Choroid plexus epithelial cell (primary cell): ENCODE measurements around the gene CCDC116.

Experiments used
- DNase-seq: peaks from one replicate; pipeline ENCODE4 v3.0.0-alpha.2; 2010; ENCODE audit warnings: low read depth
- H3K4me3 ChIP-seq: 2 replicates; pipeline ENCODE4 v1.5.1; 2011; ENCODE audit warnings: low read depth, mild to moderate bottlenecking, control low read depth, low read length, moderate library complexity
- CTCF ChIP-seq: conservative IDR thresholded peaks from 2 replicates; pipeline ENCODE4 v1.5.1; 2011; ENCODE audit warnings: low read depth, mild to moderate bottlenecking, control low read depth, inconsistent platforms, low read length, moderate library complexity

The CCDC116 gene, protein sequence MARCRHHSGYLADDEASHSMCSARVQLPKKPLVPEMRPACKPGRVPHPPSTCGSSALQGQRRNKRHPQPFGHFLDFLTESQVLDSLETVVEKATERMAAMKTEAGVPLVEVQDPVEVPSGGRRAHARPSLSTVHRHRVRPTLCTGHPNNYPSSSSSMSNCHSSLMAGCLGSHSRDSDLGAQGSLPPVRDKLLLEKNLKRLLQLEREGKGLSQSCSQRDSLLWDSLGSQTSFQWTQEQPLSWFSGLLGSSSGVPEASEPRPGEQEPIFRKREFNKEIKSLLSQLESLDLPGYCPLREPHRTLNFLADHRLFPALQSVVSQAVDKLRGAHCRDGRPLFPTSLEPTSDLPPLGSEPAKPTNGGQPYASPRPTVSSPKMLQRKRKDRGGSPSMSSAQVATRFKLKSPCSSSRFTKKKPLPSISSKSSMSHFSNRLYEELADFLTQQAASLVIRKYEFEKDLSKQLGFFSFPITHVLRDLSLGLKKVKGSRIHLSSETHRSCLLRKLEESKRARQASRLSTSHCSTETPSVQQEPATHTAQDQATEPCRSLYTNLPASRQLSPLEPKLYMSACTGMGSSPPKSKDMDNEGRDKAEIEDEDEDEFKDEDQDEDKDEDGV

DNA sequence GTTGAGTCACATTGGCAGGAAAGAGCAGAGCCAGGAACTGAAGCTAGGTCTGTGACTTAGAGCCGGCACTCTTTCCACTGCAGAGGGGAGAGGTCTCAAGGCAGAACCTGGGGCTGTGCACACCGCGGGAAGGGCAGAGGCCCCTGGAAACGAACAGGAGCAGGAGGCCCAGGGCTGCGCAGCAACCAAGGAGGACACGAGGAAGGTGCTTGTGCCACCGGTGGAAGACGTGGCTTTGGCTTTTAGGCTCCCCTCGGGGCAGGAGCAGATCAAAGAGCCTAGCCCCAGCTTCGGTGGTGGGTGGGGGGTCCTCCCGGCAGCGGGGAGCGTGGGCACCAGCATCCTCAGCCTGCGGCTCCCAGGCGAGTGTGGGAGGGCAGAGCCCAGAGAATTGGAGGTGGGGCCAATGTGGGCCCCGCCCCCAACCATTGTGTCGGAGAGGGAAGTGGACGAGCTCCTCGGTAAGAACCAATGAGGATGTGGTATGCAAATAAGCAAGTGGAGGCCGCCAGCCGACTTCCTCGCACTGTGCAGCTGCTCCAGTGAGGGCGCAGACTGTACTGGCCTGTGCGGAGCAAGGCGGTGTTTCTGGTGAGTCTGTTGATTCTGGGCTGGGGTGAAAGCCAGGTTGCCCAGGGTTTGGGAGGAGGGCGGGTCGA is at the start of gene CCDC116:
CCDC116 (plus strand) TSS at position 524 of the 659 bp plus-strand sequence. CDS start 422 bp downstream, outside the sequence.
- TF ChIP-seq CTCF: no peak
- no peak within 1 kb of the TSS for H3K4me3 ChIP-seq
- DNase-seq: no peak

GRCh38 chr22:21582801-21583740 is 49.5 kb upstream of the CCDC116 start:
- no peak overlapping the region for H3K4me3 ChIP-seq
- no peak for TF ChIP-seq CTCF
- DNase-seq: no peak

GRCh38 chr22:21585389-21585788 is 47.2 kb upstream of the CCDC116 start:
- TF ChIP-seq CTCF: no peak
- no peak overlapping the region for H3K4me3 ChIP-seq
- no peak for DNase-seq

- no peak overlapping the region for H3K4me3 ChIP-seq
- peak; percentile 64 for DNase-seq
- no peak for TF ChIP-seq CTCF
These were observed 44.6 kb upstream of the CCDC116 start for GRCh38 chr22:21587803-21588611.

DNA sequence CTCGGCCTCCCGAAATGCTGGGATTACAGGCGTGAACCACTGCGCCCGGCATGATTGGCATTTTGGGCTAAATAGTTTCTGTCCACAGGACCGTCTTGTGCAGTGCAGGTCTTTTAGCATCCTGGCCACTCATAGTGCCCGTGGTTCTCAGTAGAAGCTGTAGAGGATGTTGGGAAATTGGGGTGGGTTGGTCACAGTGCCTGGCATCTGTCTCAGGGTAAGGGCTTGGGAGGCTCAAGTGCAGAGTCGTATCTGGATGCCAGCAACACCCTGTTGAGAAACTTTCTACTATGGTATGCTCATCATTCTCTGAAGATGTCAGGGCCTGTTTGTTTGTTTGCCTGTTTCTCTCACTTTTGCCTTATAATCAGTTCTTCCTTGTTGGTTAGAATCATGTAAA is 43.2 kb upstream of the CCDC116 start:
- H3K4me3 ChIP-seq: no peak overlapping the region
- no peak for DNase-seq
- no peak for TF ChIP-seq CTCF
